HG03097 (cell line): Measurements from ENCODE around the gene HAUS8.
"Not testable (repeated sequence)": the region's sequence is repeated elsewhere in the genome, so short reads cannot be mapped to it uniquely, and the experiment has no call there.

Source experiments
- ATAC-seq: cut with Tn5 transposase; IDR thresholded peaks from one replicate; pipeline ENCODE4 v1.9.1; 2021; ENCODE audit not compliant: unreplicated experiment, low FRiP score

HAUS8 gene

GRCh38 chr19:17037184-17037583, 38.1 kb downstream of the HAUS8 start:
- no peak for ATAC-seq

DNA sequence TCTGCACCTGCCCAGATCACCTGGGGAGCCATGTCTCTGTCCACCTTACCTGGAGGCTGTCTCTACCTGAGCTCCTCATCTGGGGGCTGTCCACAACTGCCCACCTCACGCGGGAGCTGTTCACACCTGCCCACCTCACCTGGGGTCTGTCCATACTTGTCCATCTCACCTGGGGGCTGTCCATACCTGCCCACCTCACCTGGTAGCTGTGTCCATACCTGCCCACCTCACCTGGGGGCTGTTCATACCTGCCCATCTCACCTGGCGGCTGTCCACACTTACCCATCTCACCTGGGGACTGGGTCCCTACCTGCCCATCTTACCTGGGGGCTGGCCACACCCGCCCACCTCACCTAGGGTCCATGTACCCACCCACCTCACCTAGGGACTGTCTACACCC, 38.6 kb downstream of the HAUS8 start:
- ATAC-seq, result no peak

DNA sequence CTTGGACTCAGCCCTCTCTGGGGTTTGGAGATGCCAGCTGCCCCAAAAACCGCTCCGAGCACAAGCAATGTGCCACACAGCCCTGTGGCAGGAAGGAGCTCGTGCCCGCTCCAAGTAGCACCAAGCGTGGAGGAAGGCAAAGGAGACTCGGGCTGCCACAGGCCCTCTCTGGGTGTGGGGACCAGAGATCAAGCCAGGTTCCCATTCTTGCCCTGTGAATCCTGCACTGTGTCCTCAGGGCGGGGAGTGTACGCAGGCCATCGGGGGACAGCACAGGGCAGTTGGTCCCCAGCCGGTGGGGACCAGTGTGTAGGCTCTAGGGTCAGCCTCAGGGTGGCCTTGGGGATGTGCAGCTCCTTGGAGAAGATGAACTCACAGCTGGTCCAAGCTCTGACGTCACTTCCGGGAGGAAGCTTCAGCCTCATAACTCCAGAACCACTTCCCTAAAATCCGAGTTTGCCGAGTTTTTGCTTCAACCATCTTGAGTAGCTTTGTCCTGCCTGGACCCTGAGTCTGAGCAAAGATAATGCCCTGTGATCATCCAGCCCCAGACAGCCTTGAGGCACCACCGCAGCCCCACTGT, 39.3 kb downstream of the HAUS8 start:
- ATAC-seq, result no peak

DNA sequence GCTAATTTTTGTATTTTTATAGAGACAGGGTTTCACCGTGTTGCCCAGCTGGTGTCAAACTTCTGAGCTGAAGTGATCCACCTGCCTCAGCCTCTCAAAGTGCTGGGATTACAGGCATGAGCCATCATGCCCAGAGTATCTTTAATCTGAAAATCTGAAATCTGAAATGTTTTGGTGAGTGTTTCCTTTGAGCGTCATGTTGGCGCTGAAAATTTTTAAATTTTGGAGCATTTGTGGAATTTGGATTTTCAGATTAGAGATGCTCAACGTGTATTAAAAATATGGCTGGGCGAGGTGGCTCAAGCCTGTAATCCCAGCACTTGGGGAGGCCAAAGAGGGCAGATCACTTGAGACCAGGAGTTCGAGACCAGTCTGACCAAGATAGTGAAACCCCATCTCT, 43.5 kb downstream of the HAUS8 start:
- ATAC-seq, result no peak

- no peak for ATAC-seq
Measured at GRCh38 chr19:17027535-17027975, 47.7 kb downstream of the HAUS8 start.

DNA sequence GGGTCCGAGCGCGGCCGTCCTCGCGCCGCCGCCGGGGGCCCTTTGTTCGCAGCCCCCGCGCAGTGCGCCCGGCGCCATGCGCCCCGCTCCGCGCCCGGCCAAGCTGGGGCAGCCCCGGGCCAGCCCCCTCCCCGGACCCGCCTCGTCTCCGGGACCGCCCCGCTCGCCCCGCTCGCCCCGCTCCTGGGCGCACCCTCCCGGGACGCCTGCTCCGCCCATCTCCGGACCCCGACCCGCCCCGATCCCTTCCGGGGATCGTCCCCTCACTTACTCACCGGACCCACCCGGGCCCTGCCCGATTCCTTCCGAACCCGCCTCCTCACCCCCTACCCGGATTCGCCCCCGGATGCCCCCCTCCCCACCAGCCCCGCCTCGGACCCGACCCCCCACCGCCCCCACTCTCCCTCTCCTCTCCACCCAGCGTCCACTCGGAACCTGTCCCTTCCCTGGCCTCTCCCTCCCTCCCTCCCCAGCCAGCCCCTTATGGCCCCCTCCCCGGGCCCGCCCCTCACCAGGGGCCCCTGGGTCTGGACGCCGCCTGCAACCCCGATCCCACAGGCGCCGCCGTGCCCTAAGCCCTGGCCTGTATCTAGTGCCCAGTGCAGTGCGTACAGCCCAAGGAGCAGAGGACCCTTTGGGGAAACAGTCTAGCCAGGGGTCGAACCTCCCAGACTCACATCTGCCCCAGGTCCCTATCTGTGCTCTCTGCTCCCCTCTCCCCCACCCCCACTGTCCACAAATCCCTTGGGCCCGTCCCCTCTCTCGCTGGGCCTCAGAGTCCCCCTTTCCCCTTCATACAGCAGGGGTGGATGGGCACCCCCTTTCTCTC, 48.3 kb downstream of the HAUS8 start, which contains the start of gene CPAMD8:
Gene CPAMD8, minus strand, starts transcription at position 105 of the 829 bp plus-strand sequence. CDS start 168 bp downstream, outside the sequence.
- ATAC-seq, result no peak

- ATAC-seq, result no peak
Measured at GRCh38 chr19:17025991-17026658, 49.1 kb downstream of the HAUS8 start.

DNA sequence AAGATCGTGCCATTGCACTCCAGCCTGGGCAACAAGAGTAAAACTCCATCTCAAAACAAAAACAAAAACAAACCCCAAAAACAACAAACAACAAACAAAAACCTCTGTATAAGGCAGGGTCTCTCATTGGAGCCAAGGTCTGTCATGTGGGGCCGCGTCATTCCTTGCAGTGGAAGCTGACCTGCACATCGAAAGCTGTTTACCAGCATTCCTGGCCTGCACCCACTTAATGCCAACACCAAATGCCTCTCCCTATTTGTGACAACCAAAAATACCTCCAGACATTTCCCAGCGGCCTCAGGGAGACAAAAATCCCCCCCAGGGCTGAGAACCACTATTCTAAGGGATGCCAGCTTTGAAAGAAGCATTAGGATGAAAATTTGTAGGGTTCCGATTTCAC, 49.9 kb downstream of the HAUS8 start:
- ATAC-seq, result no peak

DNA sequence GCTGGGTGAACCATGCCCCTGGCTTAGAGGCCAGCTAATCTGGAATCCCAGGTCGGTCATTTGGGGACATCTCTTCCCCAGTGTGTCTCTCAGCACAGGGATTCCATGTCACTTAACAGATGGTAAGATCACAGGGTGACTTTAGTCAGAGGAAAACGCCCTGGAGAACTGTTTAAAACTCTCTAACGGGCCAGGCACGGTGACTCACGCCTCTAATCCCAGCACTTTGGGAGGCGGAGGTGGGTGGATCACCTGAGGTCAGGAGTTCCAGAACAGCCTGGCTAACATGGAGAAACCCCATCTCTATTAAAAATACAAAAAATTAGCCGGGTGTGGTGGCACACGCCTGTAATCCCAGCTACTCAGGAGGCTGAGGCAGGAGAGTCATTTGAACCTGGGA, 50.3 kb downstream of the HAUS8 start:
- not testable (repeated sequence) for ATAC-seq

- no peak for ATAC-seq
Measured at GRCh38 chr19:17023805-17024204, 51.4 kb downstream of the HAUS8 start.

- no peak for ATAC-seq
Measured at GRCh38 chr19:17022738-17023137, 52.5 kb downstream of the HAUS8 start.

DNA sequence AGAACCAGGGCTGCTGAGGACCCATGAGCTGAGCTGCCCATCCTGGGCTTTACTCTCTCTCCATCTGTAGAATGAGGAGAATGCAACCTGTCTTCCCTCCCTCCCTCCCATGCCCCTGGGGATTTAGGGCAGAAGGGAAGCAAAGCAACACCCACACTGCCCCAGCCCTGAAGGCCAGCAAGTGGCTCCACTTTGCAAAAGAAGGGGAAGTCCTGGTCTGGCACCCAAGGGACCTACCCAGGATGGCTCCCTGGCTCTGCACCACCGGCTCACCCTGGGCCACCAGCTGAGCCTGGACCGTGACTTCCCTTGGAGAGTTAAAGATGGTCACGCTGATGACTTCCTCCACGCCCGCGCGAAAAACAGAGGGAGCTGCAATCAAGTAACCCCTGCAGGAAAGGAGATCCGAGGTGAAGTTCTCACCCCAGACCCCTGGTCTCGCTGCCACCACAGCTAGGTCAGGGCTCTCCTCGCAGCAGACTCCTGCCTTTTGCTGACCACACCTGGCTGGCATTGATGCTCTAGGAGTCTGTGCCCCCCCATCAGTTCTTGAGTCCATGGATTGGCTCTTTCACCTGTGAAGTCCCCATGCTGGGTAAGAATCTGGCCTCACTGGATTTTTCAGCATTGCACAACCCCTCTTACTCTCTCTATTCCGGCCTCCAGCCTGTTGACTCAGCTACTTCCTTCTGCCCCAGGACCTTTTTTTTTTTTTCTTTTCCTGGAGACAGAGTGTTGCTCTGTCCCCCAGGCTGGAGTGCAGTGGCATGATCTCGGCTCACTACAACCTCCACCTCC, 53.3 kb downstream of the HAUS8 start:
- ATAC-seq, result no peak

DNA sequence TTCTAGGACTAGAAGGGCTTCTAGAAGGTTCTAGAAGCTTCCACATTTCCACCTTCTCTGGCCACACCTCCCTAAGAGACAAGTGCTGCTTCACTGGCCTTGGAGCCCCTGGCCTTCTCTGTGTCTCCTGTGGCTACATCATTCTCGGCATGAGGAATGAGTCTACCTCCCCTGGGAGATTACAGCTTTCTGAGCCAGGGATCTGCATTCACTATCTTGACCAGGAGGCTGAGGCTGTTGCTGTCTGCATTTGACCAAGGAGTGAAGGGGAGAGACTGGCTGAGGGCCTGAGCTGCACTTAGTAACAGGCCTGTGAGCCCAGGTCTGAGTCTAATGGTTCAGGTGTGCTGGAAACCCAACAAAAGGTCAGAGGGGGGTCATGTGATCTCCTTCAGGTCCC, 53.9 kb downstream of the HAUS8 start:
- no peak for ATAC-seq

GRCh38 chr19:17020823-17021222, 54.4 kb downstream of the HAUS8 start:
- ATAC-seq, result no peak

- ATAC-seq, result no peak
Measured at GRCh38 chr19:17020385-17020784, 54.9 kb downstream of the HAUS8 start.

- ATAC-seq, result not testable (repeated sequence)
Measured at GRCh38 chr19:17014212-17014861, 60.9 kb downstream of the HAUS8 start.

GRCh38 chr19:17011485-17011884, 63.8 kb downstream of the HAUS8 start:
- no peak for ATAC-seq

- no peak for ATAC-seq
Measured at GRCh38 chr19:17006579-17006978, 68.7 kb downstream of the HAUS8 start.

- ATAC-seq, result no peak
Measured at GRCh38 chr19:17005000-17005399, 70.3 kb downstream of the HAUS8 start.

DNA sequence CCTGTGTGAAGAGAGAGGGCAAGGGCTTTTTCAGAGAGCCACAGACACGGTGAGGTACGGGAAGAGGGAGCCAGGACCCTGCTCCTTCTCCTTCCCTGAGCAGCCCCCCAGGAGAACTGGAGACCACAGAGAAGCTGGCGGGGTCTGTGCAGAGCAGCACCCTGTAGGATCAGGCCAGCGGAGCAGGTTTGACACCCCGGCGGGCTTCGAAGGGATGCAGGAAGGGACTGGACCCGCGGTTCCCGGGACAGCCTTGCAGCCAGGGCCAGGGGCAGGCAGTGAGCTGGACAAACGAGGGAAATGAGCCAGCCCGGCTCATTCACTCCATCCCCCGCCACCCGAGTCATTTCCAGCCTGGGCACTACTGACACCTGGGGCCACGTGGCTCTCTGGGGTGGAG, 70.9 kb downstream of the HAUS8 start:
- no peak for ATAC-seq
